DND-41 (cell line): ENCODE measurements around the gene SMC5.

Source experiments
- EZH2 ChIP-seq: IDR thresholded peaks from 3 replicates; pipeline ENCODE4 v1.6.1; 2012; ENCODE audit warnings: borderline replicate concordance, low read depth, mild to moderate bottlenecking, moderate library complexity, low read length, inconsistent platforms; ENCODE audit not compliant: severe bottlenecking
- TF ChIP-seq, protein P1 (sequence below): IDR thresholded peaks from 2 replicates; pipeline ENCODE4 v1.5.1; 2012; ENCODE audit warnings: borderline replicate concordance, low read length, moderate library complexity, mild to moderate bottlenecking; ENCODE audit not compliant: poor library complexity, severe bottlenecking; ENCODE audit errors: extremely low read depth

DNA sequence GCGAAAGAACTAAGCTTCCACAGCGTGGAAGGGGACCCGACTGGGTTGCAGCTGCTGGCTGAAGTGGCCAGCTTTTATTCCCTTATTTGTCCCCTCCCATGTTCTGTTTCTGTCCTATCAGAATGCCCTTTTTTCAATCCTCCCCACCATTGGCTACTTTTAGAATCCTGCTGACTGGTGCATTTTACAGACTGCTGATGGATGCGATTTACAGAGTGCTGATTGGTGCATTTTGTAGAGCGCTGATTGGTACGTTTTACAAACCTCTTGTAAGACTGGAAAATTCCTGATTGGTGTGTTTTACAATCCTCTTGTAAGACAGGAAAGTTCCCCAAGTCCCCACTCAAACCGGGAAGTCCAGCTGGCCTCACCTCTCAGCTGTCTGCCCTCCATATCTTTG is 105.0 kb downstream of the SMC5 start:
- TF ChIP-seq, protein P1, sequence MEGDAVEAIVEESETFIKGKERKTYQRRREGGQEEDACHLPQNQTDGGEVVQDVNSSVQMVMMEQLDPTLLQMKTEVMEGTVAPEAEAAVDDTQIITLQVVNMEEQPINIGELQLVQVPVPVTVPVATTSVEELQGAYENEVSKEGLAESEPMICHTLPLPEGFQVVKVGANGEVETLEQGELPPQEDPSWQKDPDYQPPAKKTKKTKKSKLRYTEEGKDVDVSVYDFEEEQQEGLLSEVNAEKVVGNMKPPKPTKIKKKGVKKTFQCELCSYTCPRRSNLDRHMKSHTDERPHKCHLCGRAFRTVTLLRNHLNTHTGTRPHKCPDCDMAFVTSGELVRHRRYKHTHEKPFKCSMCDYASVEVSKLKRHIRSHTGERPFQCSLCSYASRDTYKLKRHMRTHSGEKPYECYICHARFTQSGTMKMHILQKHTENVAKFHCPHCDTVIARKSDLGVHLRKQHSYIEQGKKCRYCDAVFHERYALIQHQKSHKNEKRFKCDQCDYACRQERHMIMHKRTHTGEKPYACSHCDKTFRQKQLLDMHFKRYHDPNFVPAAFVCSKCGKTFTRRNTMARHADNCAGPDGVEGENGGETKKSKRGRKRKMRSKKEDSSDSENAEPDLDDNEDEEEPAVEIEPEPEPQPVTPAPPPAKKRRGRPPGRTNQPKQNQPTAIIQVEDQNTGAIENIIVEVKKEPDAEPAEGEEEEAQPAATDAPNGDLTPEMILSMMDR: no peak
- TF ChIP-seq EZH2: no peak
